Ascending aorta (tissue), 2 donors: ENCODE measurements around the gene PARP6. TPM values are rescaled to one million over a fixed set of nuclear protein-coding genes. Genes with fewer than 3 reads are reported as not detected.

Experiments used
- DNase-seq, 2 donors: peaks; one replicate each; pipeline ENCODE4 v3.0.0-alpha.2; 2019; ENCODE audit warnings: low spot score in 2 of 2
- H3K27ac ChIP-seq, 2 donors: fragments of 200-600 bp; sonication (generic); one replicate each; pipeline ENCODE4 v1.5.1; 2016 to 2017; ENCODE audit warnings: mild to moderate bottlenecking in 1 of 2
- H3K27me3 ChIP-seq: fragments of 200-600 bp; sonication (generic); one replicate; pipeline ENCODE4 v1.5.1; 2017
- H3K36me3 ChIP-seq, 2 donors: fragments of 200-600 bp; sonication (generic); one replicate each; pipeline ENCODE4 v1.5.1; 2016
- H3K4me1 ChIP-seq, 2 donors: fragments of 200-600 bp; sonication (generic); one replicate each; pipeline ENCODE4 v1.5.1; 2016 to 2017; ENCODE audit warnings: mild to moderate bottlenecking in 1 of 2
- H3K4me3 ChIP-seq, 2 donors: fragments of 200-600 bp; sonication (generic); one replicate each; pipeline ENCODE4 v1.5.1; 2016 to 2017; ENCODE audit warnings: mild to moderate bottlenecking in 1 of 2
- H3K9me3 ChIP-seq, 2 donors: fragments of 200-600 bp; sonication (generic); one replicate each; pipeline ENCODE4 v1.5.1; 2016
- CTCF ChIP-seq, 3 experiments: fragments of 200-600 bp in 2 of 3; fragments of 450-650 bp in 1 of 3; sonication (generic) in 2 of 3; IDR thresholded peaks; one replicate each; pipeline ENCODE4 v1.5.1; 2016 to 2019; ENCODE audit warnings: antibody characterized with exemption in 3 of 3, mild to moderate bottlenecking in 1 of 3, moderate library complexity in 1 of 3
- intact Hi-C: fragments of 100-400 bp; cut with DNase I; formaldehyde crosslinking; loops from one replicate; pipeline ENCODE4 v1.15.1; 2023
- total RNA-seq: library from RNA; depleted of rRNA; stranded (reverse); fragments of >200 nt; gene quantifications from one replicate; pipeline ENCODE4 v1.1.0, GENCODE V29; 2016

Gene PARP6
- total RNA-seq, 1 donor from 2014 or later: 26.5 TPM

- DNase-seq: no peak
- Histone ChIP-seq H3K4me1 (no peaks in the 10 kb centered on the region), H3K27ac (no peak overlapping the region), H3K9me3 (no peaks in the 10 kb centered on the region), H3K27me3 (no peaks in the 10 kb centered on the region), H3K36me3 (no peaks in the 10 kb centered on the region), H3K4me3 (no peak overlapping the region)
- no peak for TF ChIP-seq CTCF (IDR thresholded peaks at IDR 0.05)
- intact Hi-C loops: no loop called here
These were observed 41.5 kb upstream of the PARP6 start for GRCh38 chr15:72313881-72314280.

- no peak for TF ChIP-seq CTCF (IDR thresholded peaks at IDR 0.05)
- no peaks in the 10 kb centered on the region for H3K36me3 ChIP-seq
- intact Hi-C loops: no loop called here
- H3K4me1 ChIP-seq: no peaks in the 10 kb centered on the region
- no peak for DNase-seq
- H3K9me3 ChIP-seq: no peaks in the 10 kb centered on the region
- H3K27me3 ChIP-seq: no peaks in the 10 kb centered on the region
- no peak overlapping the region for H3K4me3 ChIP-seq
- H3K27ac ChIP-seq: no peak overlapping the region
These were observed 41.1 kb upstream of the PARP6 start for GRCh38 chr15:72313448-72313840.

DNA sequence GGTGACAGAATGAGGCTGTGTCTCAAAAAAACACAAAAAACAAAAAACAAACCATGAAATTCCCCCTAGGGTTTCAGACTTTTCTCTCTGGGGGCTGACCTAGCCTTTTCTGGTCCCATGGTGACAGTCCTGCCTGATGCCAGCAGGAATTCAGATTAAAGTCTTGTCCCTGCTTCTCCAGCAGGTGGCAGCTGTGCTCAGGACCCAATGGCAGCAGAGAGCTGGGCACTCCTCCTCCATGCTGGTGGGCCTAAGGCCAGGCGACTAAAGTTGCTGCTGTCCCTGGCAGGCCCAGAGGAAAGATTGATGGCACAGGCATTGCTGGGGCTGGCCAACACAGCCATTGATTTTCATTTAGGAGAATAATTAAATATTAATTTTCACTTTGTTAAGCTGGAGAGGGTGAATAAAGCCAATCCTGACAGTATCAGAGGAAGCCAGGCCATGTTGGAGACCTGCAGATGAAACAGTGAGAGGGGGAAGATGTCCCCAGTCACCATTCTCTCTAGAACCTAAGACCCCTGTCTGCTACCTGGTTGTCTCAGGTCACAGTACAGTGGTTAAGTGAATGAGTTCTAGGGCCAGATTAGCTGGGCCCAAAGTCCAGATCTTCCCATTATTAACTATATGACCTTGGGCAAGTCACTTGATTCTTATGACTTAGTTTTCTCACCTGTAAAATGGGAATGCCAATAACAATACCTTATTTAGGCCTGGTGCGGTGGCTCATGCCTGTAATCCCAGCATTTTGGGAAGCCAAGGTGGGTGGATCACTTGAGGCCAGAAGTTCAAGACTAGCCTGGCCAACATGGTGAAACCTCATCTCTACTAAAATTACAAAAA, 40.5 kb upstream of the PARP6 start:
- Histone ChIP-seq H3K9me3 (no peaks in the 10 kb centered on the region), H3K27ac (no peak overlapping the region), H3K4me3 (no peak overlapping the region), H3K36me3 (no peaks in the 10 kb centered on the region), H3K27me3 (no peaks in the 10 kb centered on the region), H3K4me1 (no peaks in the 10 kb centered on the region)
- DNase-seq: no peak
- TF ChIP-seq CTCF (IDR thresholded peaks at IDR 0.05): peak; percentile 30 to 48 (median 47)
- intact Hi-C loops: no loop called here

DNA sequence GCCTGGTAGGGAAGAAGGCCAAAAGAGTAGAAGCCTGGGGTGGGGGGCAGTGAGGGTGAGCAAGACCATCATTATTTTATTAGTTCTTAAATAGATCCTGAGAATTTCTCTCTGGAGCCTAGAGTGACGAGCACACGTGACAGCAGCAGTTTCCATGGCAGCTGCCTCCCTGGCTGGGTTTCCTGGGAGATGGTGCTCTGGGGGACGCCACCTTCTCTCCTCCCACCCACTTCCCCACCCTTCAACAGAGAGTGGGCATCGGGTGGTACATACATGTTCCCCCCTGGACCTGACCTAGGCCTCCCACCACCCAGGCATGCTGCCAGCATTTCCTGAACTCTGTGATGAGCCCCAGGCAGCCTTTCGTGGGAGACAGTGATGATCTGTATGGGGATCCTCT, 34.7 kb upstream of the PARP6 start:
- Histone ChIP-seq H3K27me3 (no peaks in the 10 kb centered on the region), H3K4me1 (no peaks in the 10 kb centered on the region), H3K4me3 (no peak overlapping the region), H3K36me3 (no peaks in the 10 kb centered on the region), H3K9me3 (no peaks in the 10 kb centered on the region), H3K27ac (no peak overlapping the region)
- no peak for TF ChIP-seq CTCF (IDR thresholded peaks at IDR 0.05)
- intact Hi-C loops: no loop called here
- DNase-seq: no peak

GRCh38 chr15:72306211-72306785, 33.9 kb upstream of the PARP6 start:
- DNase-seq: no peak
- H3K4me1 ChIP-seq: no peaks in the 10 kb centered on the region
- no peaks in the 10 kb centered on the region for H3K9me3 ChIP-seq
- H3K4me3 ChIP-seq: no peak overlapping the region
- no peaks in the 10 kb centered on the region for H3K36me3 ChIP-seq
- intact Hi-C loops: no loop called here
- H3K27me3 ChIP-seq: no peaks in the 10 kb centered on the region
- H3K27ac ChIP-seq: no peak overlapping the region
- TF ChIP-seq CTCF (IDR thresholded peaks at IDR 0.05): no peak
